Caco-2 (cell line): ENCODE results near the gene LPAR1. TPM values are rescaled to one million over a fixed set of nuclear protein-coding genes. Genes with fewer than 3 reads are reported as not detected.

Experiments used
- BruUV-seq: library from RNA; stranded (reverse); fragments of 400-500 nt; replicated peaks from 2 replicates; lab custom pipeline; 2021; lab: Mats Ljungman, UMichigan
- CTCF ChIA-PET: fragments of 300-600 bp; sonication (Branson Sonifier 250); formaldehyde crosslinking; loops from one replicate; lab custom pipeline; 2022; ENCODE audit warnings: antibody characterized with exemption; lab: Charles Lee
- POLR2A ChIA-PET: fragments of 300-600 bp; sonication (Branson Sonifier 250); formaldehyde crosslinking; loops from one replicate; lab custom pipeline; 2022; ENCODE audit warnings: antibody characterized with exemption; lab: Charles Lee
- DNase-seq, 2 experiments: peaks; one replicate each; pipeline versions ENCODE4 v3.0.0 to v3.0.0-alpha.2; 2020 to 2022
- H3K27me3 ChIP-seq: replicated peaks from 2 replicates; pipeline ENCODE4 v1.6.0; 2011; ENCODE audit warnings: low read length; ENCODE audit not compliant: control insufficient read depth, insufficient read depth
- H3K36me3 ChIP-seq: 2 replicates; pipeline ENCODE4 v1.5.1; 2011; ENCODE audit warnings: low read length; ENCODE audit not compliant: control insufficient read depth, insufficient read depth
- H3K4me1 ChIP-seq: fragments of 250-450 bp; sonication (Bioruptor Pico); 2 replicates; pipeline ENCODE4 v1.5.1; 2020; ENCODE audit warnings: mild to moderate bottlenecking
- H3K4me3 ChIP-seq: 2 replicates; pipeline ENCODE4 v1.5.1; 2011; ENCODE audit warnings: low read depth, mild to moderate bottlenecking, control low read depth, low read length
- H3K9me3 ChIP-seq: fragments of 250-450 bp; sonication (Bioruptor Pico); 2 replicates; pipeline ENCODE4 v1.5.1; 2020; ENCODE audit warnings: mild to moderate bottlenecking, moderate library complexity
- H3K27ac Mint-ChIP-seq: one replicate; pipeline ENCODE4 v1.8.0; 2022; ENCODE audit warnings: mixed read lengths; ENCODE audit not compliant: unreplicated experiment
- H3K27me3 Mint-ChIP-seq: one replicate; pipeline ENCODE4 v1.8.0; 2022; ENCODE audit warnings: mixed read lengths; ENCODE audit not compliant: insufficient read depth, unreplicated experiment
- H3K36me3 Mint-ChIP-seq: one replicate; pipeline ENCODE4 v1.8.0; 2022; ENCODE audit warnings: mild to moderate bottlenecking, mixed read lengths; ENCODE audit not compliant: insufficient read depth, unreplicated experiment
- H3K4me1 Mint-ChIP-seq: one replicate; pipeline ENCODE4 v1.8.0; 2022; ENCODE audit warnings: low read depth, mixed read lengths; ENCODE audit not compliant: unreplicated experiment
- H3K4me3 Mint-ChIP-seq: one replicate; pipeline ENCODE4 v1.8.0; 2022; ENCODE audit warnings: mild to moderate bottlenecking, moderate library complexity, mixed read lengths; ENCODE audit not compliant: unreplicated experiment
- H3K9me3 Mint-ChIP-seq: one replicate; pipeline ENCODE4 v1.8.0; 2022; ENCODE audit warnings: mixed read lengths; ENCODE audit not compliant: unreplicated experiment
- CTCF ChIP-seq, 2 experiments: fragments of 200-600 bp in 1 of 2; IDR thresholded peaks; 1 replicate in 1 of 2; 2 replicates in 1 of 2; pipeline versions ENCODE4 v1.5.1 to v1.8.0; 2011 to 2022; ENCODE audit warnings: antibody characterized with exemption in 1 of 2, control low read depth in 1 of 2, inconsistent platforms in 1 of 2, low read depth in 1 of 2, low read length in 1 of 2, mild to moderate bottlenecking in 1 of 2, moderate library complexity in 1 of 2; ENCODE audit not compliant: insufficient read depth in 1 of 2, severe bottlenecking in 1 of 2, unreplicated experiment in 1 of 2
- intact Hi-C: fragments of 100-400 bp; cut with micrococcal nuclease; formaldehyde crosslinking; loops from one replicate; pipeline ENCODE4 v1.10.0; 2022; ENCODE audit not compliant: unreplicated experiment
- total RNA-seq: library from RNA; stranded (reverse); gene quantifications from 2 replicates; pipeline ENCODE4 v1.2.3, GENCODE V29; 2022

LPAR1 gene
- total RNA-seq, 1 experiment from 2014 or later: 20.3 TPM

DNA sequence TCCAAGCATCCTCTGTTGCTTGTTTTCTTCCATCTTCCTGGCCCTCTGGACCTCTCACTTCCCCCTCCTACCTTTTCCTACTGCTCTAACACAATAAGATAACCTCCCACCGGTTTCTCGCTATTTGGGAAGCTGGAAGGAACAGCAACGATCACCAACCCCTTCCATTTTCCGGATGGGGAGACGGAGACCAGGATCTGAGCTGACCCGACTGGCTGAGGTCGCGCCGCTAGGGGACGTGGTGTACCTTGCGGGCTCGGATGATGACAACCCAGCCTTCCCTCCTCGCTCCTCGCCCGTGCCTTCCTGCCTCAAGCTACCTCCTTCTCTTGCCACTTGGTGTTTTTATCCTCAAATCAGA is 1.9 kb downstream of the LPAR1 start:
- H3K27me3 ChIP-seq: no peaks in the 10 kb centered on the region
- H3K4me1 ChIP-seq: peaks cover 9% of the 10 kb centered on the region; the same call in 1 of the 2 replicates
- Mint-ChIP-seq H3K27ac (peak overlapping the region; percentile 95), H3K4me3 (peak overlapping the region; percentile 100), H3K9me3 (no peaks in the 10 kb centered on the region), H3K4me1 (peaks cover 27% of the 10 kb centered on the region), H3K27me3 (no peaks in the 10 kb centered on the region), H3K36me3 (peaks cover 6% of the 10 kb centered on the region)
- H3K4me3 ChIP-seq: peak overlapping the region; percentile 58
- ChIA-PET CTCF (interaction anchor here (0.6 to 1.4 kb wide), 7 partner anchors 31 to 543 kb away, joined by 3 to 6 read pairs (median 4); no protein-coding TSS in a partner anchor), POLR2A (interaction anchor here (0.6 kb wide), 1 partner anchor 279 kb away, joined by 3 read pairs; no protein-coding TSS in a partner anchor)
- no peaks in the 10 kb centered on the region for H3K36me3 ChIP-seq
- intact Hi-C loops: loop anchor here (5.0 kb wide), 3 partner anchors 124 to 209 kb away; no protein-coding TSS in a partner anchor
- H3K9me3 ChIP-seq: no peaks in the 10 kb centered on the region
- BruUV-seq: no TSS peak
- peak; percentile 47 to 56 for DNase-seq
- peak; percentile 22 to 57 for TF ChIP-seq CTCF (IDR thresholded peaks at IDR 0.05; ENCODE audit: insufficient read depth in 1 of 2, low read depth in 1 of 2, low read length in 1 of 2, severe bottlenecking in 1 of 2, unreplicated experiment in 1 of 2)

DNA sequence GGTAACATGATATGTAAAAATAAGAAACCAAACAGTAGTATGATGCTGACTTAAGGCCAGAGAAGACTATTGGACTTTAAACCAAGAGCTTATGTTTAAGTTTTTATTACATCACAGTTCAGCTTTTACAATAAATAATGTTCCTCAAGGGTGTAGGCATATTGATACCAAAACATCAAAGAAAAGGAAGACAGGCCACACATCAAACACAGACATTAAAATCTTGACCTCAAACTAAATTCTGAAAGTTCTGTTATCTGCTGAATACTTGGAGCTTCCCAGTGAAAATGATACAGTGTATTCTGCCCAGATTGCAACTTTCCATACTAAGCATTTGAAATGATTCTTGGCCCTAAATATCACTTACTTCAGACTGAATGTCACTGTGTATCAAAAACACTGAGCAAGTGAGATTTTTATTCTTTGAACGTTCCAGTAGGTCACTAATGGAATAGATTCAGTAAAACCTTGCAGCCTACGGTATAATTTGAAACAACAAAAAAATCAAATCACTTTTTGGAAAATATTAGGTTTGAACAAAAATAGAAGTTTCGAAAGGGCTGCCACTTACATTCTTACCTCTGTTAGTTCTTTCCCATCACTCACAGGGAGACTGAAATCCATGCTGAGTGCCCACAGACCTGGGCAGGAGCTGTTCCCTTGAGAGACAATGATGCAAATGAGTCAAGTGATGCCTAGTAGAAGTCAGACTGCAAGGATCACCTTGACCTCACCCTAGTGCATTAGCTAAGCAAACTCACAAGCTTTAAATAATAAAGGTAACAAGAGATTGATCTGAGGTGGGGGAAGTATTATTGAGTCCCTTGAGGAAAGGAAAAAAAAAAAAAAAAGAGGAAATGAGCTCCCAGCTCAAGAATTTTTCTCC is 2.5 kb downstream of the LPAR1 start:
- TF ChIP-seq CTCF (IDR thresholded peaks at IDR 0.05; ENCODE audit: insufficient read depth in 1 of 2, low read depth in 1 of 2, low read length in 1 of 2, severe bottlenecking in 1 of 2, unreplicated experiment in 1 of 2): no peak
- Mint-ChIP-seq H3K27me3 (no peaks in the 10 kb centered on the region), H3K4me3 (peak overlapping the region; percentile 100), H3K9me3 (no peaks in the 10 kb centered on the region), H3K36me3 (peaks cover 6% of the 10 kb centered on the region), H3K4me1 (peaks cover 27% of the 10 kb centered on the region), H3K27ac (peak overlapping the region; percentile 95)
- intact Hi-C loops: loop anchor here (5.0 kb wide), 3 partner anchors 123 to 208 kb away; no protein-coding TSS in a partner anchor
- Histone ChIP-seq H3K36me3 (no peaks in the 10 kb centered on the region), H3K4me3 (peak overlapping the region; percentile 58), H3K9me3 (no peaks in the 10 kb centered on the region), H3K27me3 (no peaks in the 10 kb centered on the region), H3K4me1 (peaks cover 9% of the 10 kb centered on the region; the same call in 1 of the 2 replicates)
- no peak for DNase-seq
- ChIA-PET CTCF (interaction anchor here (0.6 to 1.4 kb wide), 7 partner anchors 31 to 542 kb away, joined by 3 to 6 read pairs (median 4); no protein-coding TSS in a partner anchor), POLR2A (interaction anchor here (0.6 kb wide), 1 partner anchor 278 kb away, joined by 3 read pairs; no protein-coding TSS in a partner anchor)
- no TSS peak for BruUV-seq

DNA sequence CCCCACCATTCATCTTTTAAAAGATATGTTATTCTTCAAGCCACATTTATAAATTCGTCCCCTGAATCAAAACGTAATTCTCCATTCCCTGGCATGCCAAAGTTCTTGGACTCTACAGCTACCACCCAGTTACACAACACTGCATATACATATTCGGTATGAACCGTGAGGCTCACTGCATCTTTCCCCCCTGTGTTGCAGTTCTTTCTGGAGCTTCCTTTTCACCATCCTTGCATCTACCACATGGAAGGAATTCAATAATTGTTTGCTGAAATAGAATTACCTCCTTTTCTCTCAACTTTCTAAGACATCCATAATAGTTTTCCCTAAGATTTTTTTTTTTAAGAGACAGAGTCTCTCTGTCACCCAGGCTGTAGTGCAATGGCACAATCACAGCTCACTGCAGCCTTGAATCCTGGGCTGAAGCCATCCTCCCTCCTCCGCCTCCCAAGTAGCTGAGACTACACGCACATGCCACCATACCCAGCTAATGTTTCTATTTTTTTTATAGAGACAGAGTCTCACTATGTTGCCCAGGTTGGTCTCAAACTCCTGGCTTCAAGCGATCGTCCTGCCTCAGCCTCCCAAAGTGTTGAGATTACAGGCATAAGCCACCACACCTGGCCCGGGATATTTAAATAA is 3.3 kb downstream of the LPAR1 start:
- intact Hi-C loops: loop anchor here (5.0 kb wide), 3 partner anchors 123 to 208 kb away; no protein-coding TSS in a partner anchor
- Histone ChIP-seq H3K27me3 (no peaks in the 10 kb centered on the region), H3K36me3 (no peaks in the 10 kb centered on the region), H3K4me3 (no peak overlapping the region), H3K9me3 (no peaks in the 10 kb centered on the region), H3K4me1 (peaks cover 9% of the 10 kb centered on the region; the same call in 1 of the 2 replicates)
- no peak for TF ChIP-seq CTCF (IDR thresholded peaks at IDR 0.05; ENCODE audit: insufficient read depth in 1 of 2, low read depth in 1 of 2, low read length in 1 of 2, severe bottlenecking in 1 of 2, unreplicated experiment in 1 of 2)
- H3K9me3 Mint-ChIP-seq: no peaks in the 10 kb centered on the region
- H3K36me3 Mint-ChIP-seq: peaks cover 6% of the 10 kb centered on the region
- no peaks in the 10 kb centered on the region for H3K27me3 Mint-ChIP-seq
- H3K4me3 Mint-ChIP-seq: no peak overlapping the region
- H3K4me1 Mint-ChIP-seq: peaks cover 27% of the 10 kb centered on the region
- DNase-seq: no peak
- CTCF ChIA-PET: no interaction called here
- H3K27ac Mint-ChIP-seq: no peak overlapping the region
- POLR2A ChIA-PET: no interaction called here
- BruUV-seq: no TSS peak
